Stimulated activated memory B cell treated with anti-CD40 and anti-IgM and Interleukin-4, amounts not matched to agents 10 μg/mL and 1 μg/mL and 100 μg/mL, for 72 hours (primary cell): ENCODE results near the gene SLC35F2.

Experiments
- ATAC-seq: fragments of 150-1000 bp; cut with Tn5 transposase; 2 replicates; pipeline ENCODE4 v1.10.0; 2021
- H3K27ac Mint-ChIP-seq: one replicate; pipeline ENCODE4 v1.8.0; 2022; ENCODE audit warnings: mild to moderate bottlenecking, mixed read lengths
- H3K27me3 Mint-ChIP-seq: one replicate; pipeline ENCODE4 v1.8.0; 2022; ENCODE audit warnings: mixed read lengths
- H3K36me3 Mint-ChIP-seq: one replicate; pipeline ENCODE4 v1.8.0; 2022; ENCODE audit warnings: mixed read lengths
- H3K4me1 Mint-ChIP-seq: one replicate; pipeline ENCODE4 v1.8.0; 2022; ENCODE audit warnings: mixed read lengths
- H3K4me3 Mint-ChIP-seq: one replicate; pipeline ENCODE4 v1.8.0; 2022; ENCODE audit warnings: mild to moderate bottlenecking, moderate library complexity, mixed read lengths
- H3K9me3 Mint-ChIP-seq: one replicate; pipeline ENCODE4 v1.8.0; 2022; ENCODE audit warnings: mixed read lengths

Gene SLC35F2

GRCh38 chr11:107743191-107743590 is 115.4 kb downstream of the SLC35F2 start:
- no peak overlapping the region for H3K27ac Mint-ChIP-seq
- H3K9me3 Mint-ChIP-seq: no peaks in the 10 kb centered on the region
- H3K4me1 Mint-ChIP-seq: no peaks in the 10 kb centered on the region
- no peak for ATAC-seq
- H3K27me3 Mint-ChIP-seq: peaks cover 63% of the 10 kb centered on the region
- H3K4me3 Mint-ChIP-seq: no peak overlapping the region
- H3K36me3 Mint-ChIP-seq: no peaks in the 10 kb centered on the region

- Mint-ChIP-seq H3K4me1 (no peaks in the 10 kb centered on the region), H3K27me3 (peaks cover 63% of the 10 kb centered on the region), H3K27ac (no peak overlapping the region), H3K36me3 (no peaks in the 10 kb centered on the region), H3K9me3 (no peaks in the 10 kb centered on the region), H3K4me3 (no peak overlapping the region)
- peak; percentile 73 for ATAC-seq
These were observed 117.4 kb downstream of the SLC35F2 start for GRCh38 chr11:107741044-107741823.
